GM18861 (cell line): ENCODE data around the gene KRTAP2-4.
"Not testable (repeated sequence)": the region's sequence is repeated elsewhere in the genome, so short reads cannot be mapped to it uniquely, and the experiment has no call there.

Experiments used
- ATAC-seq: cut with Tn5 transposase; IDR thresholded peaks from one replicate; pipeline ENCODE4 v1.9.1; 2021; ENCODE audit not compliant: unreplicated experiment

Gene KRTAP2-4

GRCh38 chr17:41071606-41072360, 6.1 kb upstream of the KRTAP2-4 start:
- ATAC-seq, result no peak

- ATAC-seq, result no peak
Measured at GRCh38 chr17:41069031-41069430, 3.4 kb upstream of the KRTAP2-4 start.

- no peak for ATAC-seq
Measured at GRCh38 chr17:41067281-41067680, 1.6 kb upstream of the KRTAP2-4 start.

- ATAC-seq, result not testable (repeated sequence)
Measured at GRCh38 chr17:41065016-41065689, 526 bp downstream of the KRTAP2-4 start.

GRCh38 chr17:41064301-41064700, 1.4 kb downstream of the KRTAP2-4 start:
- no peak for ATAC-seq

GRCh38 chr17:41063449-41063848, 2.2 kb downstream of the KRTAP2-4 start:
- no peak for ATAC-seq

GRCh38 chr17:41061964-41062363, 3.7 kb downstream of the KRTAP2-4 start:
- ATAC-seq, result no peak

GRCh38 chr17:41060052-41060604, 5.6 kb downstream of the KRTAP2-4 start, which contains the start of gene KRTAP2-3:
Gene KRTAP2-3, minus strand, starts transcription at chr17:41060114. Its CDS starts 64 bp downstream, at chr17:41060050.
- ATAC-seq, result no peak

GRCh38 chr17:41059276-41060051, 6.2 kb downstream of the KRTAP2-4 start:
- not testable (repeated sequence) for ATAC-seq

GRCh38 chr17:41058741-41059140, 6.9 kb downstream of the KRTAP2-4 start:
- ATAC-seq, result no peak

GRCh38 chr17:41057547-41057946, 8.1 kb downstream of the KRTAP2-4 start:
- no peak for ATAC-seq

- not testable (repeated sequence) for ATAC-seq
Measured at GRCh38 chr17:41055130-41055529, 10.5 kb downstream of the KRTAP2-4 start, which contains the start of gene KRTAP2-2. Gene KRTAP2-2, minus strand, starts transcription at chr17:41055230. Its CDS starts 19 bp downstream, at chr17:41055211.

GRCh38 chr17:41054556-41054955, 11.1 kb downstream of the KRTAP2-4 start:
- not testable (repeated sequence) for ATAC-seq

GRCh38 chr17:41054025-41054424, 11.7 kb downstream of the KRTAP2-4 start:
- no peak for ATAC-seq

- ATAC-seq, result no peak
Measured at GRCh38 chr17:41052566-41052965, 13.1 kb downstream of the KRTAP2-4 start.

- no peak for ATAC-seq
Measured at GRCh38 chr17:41049110-41049509, 16.6 kb downstream of the KRTAP2-4 start.

- no peak for ATAC-seq
Measured at GRCh38 chr17:41048441-41048840, 17.2 kb downstream of the KRTAP2-4 start.

- not testable (repeated sequence) for ATAC-seq
Measured at GRCh38 chr17:41046735-41047465, 18.8 kb downstream of the KRTAP2-4 start, which contains the start of gene KRTAP2-1. Gene KRTAP2-1, minus strand, starts transcription at chr17:41047316. Its CDS starts 49 bp downstream, at chr17:41047267.

- ATAC-seq, result no peak
Measured at GRCh38 chr17:41042953-41043352, 22.7 kb downstream of the KRTAP2-4 start.
